HG02571 (cell line): Measurements from ENCODE around the gene NIPSNAP3A.

Experiments
- ATAC-seq: cut with Tn5 transposase; IDR thresholded peaks from one replicate; pipeline ENCODE4 v1.9.1; 2021; ENCODE audit warnings: mild to moderate bottlenecking, moderate library complexity; ENCODE audit not compliant: unreplicated experiment

Gene NIPSNAP3A

DNA sequence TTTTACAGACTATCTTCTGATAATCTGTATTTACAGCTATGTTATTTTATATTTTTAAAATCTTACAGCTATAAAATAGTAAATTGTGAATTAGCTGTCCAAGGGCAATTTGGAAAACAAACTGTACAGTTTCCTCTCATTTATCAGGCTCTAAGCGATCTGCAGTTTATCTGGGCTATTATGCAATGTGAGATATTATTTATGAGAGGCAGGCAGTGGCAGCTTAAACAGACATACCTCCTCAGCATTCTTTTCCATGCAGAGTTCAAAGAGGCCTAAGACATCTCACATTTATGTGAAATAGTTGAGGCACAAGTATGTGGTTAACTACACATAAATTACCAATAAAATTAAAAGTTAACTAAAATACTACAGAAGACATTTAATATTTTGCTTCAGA, 26.6 kb downstream of the NIPSNAP3A start:
- ATAC-seq = no peak

DNA sequence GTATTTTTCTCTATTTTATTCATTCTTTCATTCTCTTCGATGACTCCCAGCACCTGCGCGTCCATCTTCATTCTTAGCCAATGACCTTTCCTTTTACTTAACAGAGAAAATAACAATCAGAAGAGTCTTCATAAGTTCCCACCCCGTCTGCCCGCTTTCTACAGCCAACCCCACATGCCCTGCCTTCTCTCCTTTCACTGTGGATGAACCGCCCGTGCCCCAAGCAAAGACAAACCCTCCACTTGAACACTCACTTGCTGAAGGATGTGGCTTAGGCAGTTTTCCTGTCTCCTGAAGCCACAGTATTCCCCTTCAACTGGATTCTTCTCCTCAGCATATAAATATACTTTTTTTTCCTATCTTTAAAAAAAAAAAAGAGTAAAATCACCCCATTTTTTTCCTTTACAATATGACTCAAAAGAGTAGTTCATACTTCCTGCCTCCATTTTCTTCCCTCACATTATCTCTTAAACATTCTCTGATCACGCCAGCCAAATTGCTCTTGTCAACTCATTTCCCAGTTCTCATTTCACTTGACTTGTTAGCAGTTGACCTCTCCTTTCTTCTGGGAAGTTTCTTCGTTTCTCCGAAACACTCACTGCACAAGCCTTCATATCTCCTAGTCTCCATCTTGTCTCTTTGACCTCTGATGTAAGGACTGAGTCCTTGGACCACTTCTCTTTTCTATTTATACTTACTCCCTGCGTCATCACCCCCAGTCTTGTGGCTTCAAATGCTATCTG, 27.5 kb downstream of the NIPSNAP3A start:
- peak; percentile 94 for ATAC-seq

DNA sequence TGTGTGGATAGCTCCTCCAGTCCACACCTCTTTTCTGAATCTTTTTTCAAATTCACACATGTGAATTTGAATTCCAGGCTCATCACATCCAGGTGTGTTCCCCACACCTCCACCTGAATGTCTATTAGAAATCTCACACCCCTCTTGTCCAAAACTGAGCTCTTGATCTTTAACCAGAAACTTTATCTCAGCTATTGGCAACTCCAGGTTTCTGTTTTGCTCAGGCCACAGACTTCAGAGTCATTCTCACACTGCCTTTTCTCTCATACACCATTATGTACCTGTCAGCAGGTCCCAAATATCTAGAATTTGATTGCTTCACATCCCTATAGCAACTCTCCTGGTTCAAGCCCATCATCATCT, 28.1 kb downstream of the NIPSNAP3A start:
- peak; percentile 68 for ATAC-seq

DNA sequence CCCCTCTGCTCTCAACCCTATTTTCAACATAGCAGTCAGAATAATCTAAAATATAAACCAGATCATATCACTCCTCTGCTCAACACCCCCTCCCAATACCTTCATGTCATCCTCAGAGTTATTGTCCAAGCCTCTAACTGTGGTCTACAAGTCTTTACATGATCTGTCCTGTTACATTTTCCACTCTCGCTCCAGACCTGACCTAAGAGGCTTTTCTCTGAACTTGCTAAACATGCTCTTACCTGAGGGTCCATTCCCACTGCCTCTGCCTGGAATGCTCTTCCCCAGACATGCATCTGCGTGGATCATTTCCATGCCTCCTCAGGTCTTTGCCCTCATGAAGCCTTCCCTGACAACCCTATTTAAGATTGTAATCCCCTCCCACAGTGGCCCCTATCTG, 28.5 kb downstream of the NIPSNAP3A start:
- no peak for ATAC-seq

DNA sequence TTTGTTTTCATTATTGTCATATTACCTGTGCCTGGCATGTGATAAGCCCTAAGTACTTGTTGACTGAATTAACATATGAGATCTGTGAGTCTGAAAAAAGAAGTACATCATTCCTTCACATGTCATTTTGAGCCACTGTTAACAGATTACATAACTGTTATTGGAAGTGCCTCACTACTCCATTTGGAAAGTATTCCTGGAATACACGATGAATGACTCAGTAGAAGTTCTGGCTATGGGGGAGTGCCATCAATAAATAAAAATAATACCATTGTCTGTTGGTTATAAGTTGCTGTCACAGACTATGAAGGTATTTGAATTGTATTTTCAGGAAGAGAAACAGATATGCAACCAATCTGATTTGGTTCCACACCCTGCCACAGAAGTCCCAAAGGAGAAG, 29.3 kb downstream of the NIPSNAP3A start:
- ATAC-seq = no peak

DNA sequence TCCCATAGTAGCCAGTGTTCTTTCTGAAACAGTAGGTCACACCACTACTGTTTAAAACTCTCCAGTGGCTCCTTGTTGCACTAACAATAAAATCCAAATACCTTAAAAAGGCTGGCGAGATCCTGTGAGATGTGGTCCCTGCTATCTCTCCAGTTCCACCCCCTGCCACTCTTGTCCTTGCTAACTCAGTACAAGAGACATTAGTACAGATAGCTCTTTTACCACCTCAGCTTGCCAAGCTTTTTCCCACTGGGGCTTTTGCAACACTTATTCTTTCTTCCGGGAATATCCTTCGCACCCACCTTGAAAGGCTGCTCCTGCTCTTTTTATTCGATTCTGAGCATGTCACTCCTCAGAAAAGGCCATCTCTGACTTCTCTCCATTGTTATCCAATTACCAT, 31.3 kb downstream of the NIPSNAP3A start:
- ATAC-seq = no peak

DNA sequence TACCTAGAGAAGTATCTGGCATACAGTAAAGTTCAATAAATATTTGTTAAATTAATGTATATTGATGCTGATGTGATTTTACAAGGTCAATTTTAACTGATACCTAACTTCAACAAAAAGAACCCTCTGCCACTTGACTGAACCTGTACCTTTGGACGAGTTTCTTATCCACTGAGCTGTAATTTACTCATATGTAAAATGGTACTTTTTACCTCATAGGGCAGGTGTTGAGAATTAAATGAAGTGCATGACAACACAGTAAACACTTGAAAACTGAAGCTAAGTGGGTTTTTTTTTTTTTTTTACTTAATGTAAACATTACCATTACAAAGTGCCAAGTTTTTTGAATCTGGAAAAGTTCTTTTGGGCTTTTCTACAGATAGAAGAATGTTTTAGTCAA, 31.9 kb downstream of the NIPSNAP3A start:
- ATAC-seq = no peak

DNA sequence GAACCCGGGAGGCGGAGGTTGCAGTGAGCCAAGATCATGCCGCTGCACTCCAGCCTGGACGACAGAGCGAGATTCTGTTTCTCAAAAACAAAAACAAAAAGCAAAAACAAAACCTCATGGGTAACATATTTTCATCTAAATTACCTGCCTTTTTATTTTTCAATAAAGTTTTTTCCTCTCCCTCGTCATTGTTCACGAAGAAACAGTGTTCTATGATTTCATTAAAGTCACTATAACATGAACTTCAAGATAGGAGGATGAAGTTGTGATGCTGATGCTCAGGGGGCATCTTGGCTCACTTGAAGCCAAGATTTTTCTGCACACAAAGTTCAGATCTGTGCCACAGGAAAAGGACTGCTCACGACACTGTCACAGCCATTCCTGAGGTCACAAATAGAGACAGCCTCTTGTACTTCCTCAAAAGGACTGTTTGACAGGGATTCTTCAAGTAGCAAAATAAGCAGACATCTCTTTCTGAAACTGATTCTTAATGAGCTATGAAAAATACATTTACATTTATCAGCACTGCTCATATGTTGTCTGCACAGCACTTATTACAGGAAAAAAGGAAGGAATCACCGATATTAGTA, 32.6 kb downstream of the NIPSNAP3A start:
- no peak for ATAC-seq

DNA sequence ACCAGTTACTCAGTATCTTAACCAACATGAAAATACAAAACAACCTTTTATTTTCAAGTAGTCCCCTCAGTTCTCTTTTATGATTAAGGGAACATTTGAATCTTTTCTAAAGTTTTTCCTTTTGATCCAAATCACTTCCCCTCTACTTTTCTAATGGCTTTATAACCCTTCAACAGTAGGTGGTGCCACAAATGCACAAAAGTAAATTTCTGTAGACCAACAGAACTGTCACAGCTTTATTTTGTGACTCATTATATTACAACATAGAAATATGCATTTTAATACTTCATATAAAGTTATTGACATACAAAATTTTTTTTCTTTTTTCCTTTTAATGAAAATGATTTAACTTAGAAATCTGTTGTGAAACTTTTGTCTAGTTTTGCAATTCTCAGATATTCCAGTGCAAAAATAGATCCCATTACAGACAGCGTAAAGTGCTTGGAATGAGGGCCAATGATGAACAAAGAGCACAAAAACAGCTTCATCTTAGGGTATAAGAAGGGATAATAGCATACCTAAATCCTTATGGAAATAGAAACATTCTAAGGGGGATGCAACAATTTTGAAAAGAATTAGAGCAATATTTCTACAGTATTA, 33.4 kb downstream of the NIPSNAP3A start:
- no peak for ATAC-seq

DNA sequence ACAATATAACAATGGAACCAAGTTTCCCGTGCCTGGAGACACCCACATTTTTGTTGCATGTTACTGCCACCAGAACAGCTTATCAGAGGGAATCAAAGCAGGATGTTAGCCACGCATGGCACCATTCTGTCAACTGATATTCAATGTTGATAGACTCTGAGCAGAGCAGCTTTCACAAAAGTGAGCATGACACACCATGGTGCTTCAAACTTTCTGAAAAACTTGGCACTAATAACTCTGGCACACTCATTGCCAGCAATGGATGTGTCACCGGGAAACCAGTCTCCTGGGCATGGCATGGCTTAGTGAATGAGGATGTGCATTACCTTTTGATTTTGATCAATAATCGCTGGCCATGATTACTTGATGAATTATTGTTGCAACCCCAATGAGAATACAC, 36.1 kb downstream of the NIPSNAP3A start:
- no peak for ATAC-seq

DNA sequence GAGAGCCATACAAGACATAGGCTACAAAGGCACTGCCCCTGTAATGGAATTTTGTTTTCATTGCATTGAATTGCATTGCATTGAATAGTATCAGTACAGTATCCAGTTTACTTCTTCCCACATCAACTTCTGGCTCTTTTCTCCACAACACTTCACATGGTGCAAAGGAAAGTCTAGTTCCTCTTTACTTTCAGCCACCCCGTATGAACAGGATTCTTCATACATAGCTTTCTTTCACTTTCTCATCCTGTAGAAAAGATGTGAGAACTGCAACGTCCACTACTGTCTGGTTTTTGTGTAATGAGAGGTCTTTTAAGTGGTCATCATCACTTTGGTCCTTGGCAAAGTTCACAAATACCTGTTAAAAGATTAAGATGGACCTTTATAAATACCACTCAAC, 36.6 kb downstream of the NIPSNAP3A start:
- peak; percentile 80 for ATAC-seq

DNA sequence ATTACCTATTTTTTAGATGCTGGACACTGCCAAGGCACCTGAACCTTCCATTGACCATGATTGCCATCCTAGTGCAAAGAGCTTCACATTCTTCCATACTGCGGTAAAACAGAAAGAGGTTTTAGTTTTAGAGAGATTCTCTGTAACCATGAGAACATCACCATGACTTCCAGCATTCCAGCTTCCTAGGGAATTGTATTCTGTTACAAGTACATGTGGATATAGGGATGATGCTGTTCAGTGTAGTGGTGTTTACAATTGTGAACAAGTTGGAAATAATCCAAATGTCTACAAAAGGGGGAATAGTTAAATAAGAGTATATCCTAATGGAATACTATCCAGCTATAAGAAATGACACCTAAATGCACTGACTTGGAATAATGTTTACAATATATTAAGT, 38.8 kb downstream of the NIPSNAP3A start:
- no peak for ATAC-seq

DNA sequence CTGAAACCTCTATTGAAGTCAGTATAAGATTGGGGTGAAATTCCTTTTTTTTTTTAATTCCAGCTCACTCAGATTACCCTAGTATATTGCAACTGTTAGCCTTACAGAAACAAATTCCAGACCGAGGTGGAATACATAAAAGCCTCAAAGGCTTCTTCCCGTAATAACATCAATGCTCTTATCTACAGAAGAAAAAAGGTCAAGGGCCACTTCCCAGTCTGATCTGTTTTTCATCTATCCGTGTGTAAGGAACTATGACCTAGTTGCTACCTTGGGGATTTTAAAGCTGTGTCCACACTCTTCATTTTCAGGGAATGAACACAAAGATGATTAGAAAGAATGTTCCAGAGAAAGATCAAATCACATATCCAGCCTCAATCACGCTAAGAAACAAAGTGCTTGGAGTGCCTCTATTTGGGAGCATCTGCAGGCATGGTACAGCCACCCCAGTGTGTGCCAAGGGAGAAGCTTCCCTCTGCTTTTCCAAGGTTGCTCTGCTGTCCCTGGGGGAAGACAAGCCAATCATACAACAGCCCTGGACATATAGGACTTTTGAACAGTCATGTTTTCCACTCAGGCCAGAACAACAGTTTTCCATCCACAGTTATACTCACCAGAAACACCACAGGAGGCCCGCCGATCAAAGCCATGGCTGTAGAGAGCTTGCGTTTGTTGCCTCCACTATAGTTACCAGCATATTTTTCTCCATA, 40.0 kb downstream of the NIPSNAP3A start:
- ATAC-seq = no peak

DNA sequence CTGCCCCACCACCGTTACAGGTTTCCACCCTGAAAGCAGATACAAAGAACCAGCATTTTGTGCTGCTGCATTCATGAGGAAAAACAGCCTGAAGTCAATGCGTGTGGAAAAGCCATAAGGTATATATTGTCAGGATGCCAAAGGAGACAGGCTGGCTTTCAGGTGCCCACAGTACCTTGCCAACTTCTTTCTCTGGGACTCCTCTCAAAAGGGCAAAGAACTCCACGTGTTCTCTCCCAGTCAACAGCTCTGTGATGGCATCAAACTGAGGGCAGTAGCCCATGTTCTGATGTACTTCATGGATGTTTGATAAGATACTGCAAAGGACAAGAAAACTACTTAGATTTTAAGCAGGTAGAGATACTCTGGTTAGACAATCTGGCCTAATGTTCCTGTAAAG, 40.8 kb downstream of the NIPSNAP3A start:
- ATAC-seq = no peak

DNA sequence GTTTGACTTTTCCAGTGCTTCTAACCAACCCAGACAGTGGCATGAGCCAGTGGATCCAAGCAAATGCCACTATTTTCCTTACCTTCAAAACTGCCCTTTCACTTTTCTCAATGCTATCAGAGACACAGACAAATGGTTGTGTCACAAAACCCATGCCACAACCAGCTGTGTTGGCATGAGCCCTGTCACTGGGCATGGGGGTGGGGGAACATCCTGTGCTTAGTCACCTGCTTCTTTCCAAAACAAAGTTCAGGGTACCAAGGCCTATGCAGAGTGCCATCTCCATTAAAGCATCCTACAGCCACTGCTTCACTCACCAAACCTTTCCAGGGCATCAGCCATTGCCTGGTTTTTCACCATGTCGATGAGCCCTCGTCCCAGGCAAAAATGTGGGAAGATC, 46.6 kb downstream of the NIPSNAP3A start:
- ATAC-seq = no peak

DNA sequence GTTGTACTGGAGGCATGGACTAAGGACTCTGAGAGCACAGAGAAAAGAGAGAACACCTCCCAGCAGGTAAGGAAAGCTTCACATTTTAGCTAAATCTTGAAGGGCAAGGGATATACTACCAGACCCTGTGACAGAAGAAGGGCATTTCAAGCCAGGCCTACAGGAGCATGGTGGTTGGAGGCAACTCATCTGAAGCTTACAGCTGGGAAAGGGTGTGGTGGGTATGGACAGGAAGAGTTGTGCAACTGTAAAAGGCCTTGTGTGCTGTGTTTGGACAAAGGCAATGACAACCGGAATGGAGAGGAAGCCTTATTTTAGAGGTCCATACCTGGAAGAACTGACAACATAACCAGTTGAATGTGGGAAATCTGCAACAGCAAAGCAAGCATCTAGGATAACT, 47.6 kb downstream of the NIPSNAP3A start:
- ATAC-seq = no peak

DNA sequence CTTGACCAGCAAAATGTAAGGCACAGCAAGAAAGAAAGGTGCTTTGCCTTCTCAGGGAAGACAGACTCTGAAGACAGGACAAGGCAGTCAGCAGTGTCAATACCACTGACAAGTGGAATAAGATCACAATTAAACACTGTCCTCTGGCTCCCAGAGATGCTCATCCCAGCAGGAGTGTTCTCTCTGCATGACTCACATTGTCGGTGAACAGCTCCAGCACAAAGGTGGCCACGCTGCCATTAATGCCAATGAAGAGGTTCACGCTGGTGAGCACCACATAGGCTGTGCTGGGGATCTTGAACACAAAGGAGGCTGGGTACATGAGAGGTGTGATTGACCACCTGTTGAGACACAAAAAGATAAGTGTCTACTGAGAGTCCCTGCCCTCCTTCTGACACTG, 48.4 kb downstream of the NIPSNAP3A start:
- ATAC-seq = no peak

DNA sequence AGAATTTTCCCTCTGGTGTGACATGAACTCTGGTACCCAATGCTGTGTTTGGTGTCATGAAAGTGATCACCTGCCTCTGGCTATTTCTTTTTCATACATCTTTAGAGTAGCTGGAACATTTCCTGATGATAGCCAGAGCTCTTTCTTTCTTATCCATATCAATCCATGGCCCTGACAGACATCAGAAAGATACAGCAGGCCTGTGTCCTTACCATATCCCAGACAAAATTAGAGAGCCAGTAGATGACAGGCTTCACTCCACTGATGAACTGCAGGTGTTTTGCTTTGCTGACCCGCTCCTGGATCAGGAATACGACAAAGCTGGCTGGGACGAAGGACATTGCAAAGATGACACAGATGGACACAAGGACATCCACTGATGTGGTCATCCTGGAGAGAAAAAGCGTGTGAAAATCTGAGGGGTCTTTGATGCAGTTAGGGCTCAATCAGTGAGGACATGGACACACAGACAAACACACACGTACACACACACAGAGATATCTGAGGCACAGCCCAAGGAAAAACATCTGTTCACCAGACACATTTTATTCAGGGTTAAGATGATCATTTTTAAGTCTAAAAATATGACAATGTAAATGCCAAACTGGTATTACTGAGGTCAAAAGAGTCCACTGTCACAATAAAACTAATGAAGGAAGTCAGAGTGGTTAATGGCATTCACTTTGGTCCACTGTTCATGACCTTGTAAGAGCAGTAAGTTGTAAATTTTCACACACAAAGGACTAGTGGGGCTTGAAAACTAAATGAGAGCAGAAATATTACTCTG, 50.9 kb downstream of the NIPSNAP3A start:
- no peak for ATAC-seq

DNA sequence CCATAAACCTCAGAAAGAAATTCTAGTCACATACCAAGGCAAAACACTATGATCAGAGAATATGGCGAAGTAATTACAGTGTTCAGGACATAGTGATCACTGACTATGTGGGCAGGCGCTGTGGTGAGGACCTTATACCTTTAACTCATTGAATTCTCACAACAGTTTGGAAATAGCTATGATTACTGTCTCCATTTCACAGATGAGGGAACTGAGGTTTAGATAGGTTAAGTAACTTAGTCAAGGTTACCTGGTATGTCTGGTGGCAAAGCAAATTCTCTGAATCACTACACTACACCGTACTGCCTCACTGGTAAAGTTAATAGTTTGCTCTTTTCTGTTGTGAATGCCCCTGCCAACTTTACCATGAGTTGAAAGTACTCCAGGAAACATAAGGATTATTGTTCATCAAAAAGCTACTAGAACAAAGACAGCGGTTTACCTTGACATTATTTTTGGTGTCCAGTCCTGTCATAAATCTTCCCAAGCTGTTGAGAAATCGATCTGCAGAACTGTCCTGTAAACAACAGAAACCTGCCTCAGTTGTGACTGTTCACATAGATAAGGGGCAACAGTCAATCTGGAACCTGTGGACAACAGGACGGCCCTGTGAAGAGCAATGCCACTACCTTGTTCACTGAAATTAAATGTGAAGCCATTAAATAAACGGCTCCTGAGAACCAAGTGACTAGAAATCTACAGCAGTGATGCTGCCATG, 52.7 kb downstream of the NIPSNAP3A start:
- no peak for ATAC-seq

DNA sequence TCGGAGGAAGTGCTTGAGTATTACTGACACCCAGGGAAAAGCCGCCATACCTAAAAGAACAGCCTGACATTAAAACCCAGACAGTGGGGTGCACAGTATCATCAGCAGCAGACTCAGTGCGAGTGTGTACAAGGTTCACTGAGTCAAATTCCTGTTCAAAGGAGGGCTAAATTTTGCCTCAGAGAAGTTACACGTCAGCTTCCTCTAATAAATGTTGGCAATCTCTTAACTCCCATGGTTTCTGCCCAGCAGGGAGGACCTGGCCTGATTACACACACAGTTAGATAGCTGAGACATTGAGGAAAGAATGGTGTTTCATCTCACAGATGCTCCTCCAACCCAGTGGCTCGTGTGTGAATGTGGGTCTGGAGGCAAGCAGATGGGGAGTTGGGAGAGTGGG, 54.6 kb downstream of the NIPSNAP3A start:
- no peak for ATAC-seq

DNA sequence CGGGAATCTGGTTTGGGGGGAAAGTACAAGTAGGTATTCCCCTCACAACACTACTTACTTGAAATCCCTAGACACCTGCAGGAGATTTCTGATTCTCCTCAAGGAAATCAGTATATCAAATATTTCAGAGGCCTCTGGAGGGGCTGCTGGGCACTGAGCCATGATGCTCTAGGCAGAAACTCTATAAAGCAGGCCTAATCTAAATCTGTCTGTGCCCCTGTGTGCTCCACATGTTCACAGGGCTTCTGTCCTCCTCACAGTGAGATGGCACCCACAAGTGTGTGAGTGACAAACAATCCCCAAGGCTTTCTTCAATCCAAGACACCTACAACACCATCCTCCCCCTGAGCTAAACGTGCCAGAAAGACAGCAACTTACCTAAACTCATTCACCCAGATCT, 55.4 kb downstream of the NIPSNAP3A start:
- ATAC-seq = no peak
